Progenitor cell of endocrine pancreas (in vitro differentiated cells): ENCODE data around the gene TSKU. TPM values are rescaled to one million over a fixed set of nuclear protein-coding genes. Genes with fewer than 3 reads are reported as not detected.

Experiments
- DNase-seq: peaks from one replicate; pipeline ENCODE4 v3.0.0; 2021; ENCODE audit warnings: low spot score; ENCODE audit not compliant: unreplicated experiment
- H3K27ac Mint-ChIP-seq: 2 replicates; pipeline ENCODE4 v1.8.0; 2021; ENCODE audit warnings: mild to moderate bottlenecking, moderate library complexity, mixed read lengths
- H3K27me3 Mint-ChIP-seq: 2 replicates; pipeline ENCODE4 v1.8.0; 2021; ENCODE audit warnings: mixed read lengths
- H3K36me3 Mint-ChIP-seq: 2 replicates; pipeline ENCODE4 v1.8.0; 2022; ENCODE audit warnings: mixed read lengths; ENCODE audit not compliant: insufficient read depth
- H3K4me1 Mint-ChIP-seq: 2 replicates; pipeline ENCODE4 v1.8.0; 2021; ENCODE audit warnings: low read depth, mixed read lengths
- H3K4me3 Mint-ChIP-seq: 2 replicates; pipeline ENCODE4 v1.8.0; 2021; ENCODE audit warnings: low read depth, mild to moderate bottlenecking, moderate library complexity, mixed read lengths
- H3K9me3 Mint-ChIP-seq: 2 replicates; pipeline ENCODE4 v1.8.0; 2021; ENCODE audit warnings: low read depth, mixed read lengths
- CTCF ChIP-seq: fragments of 200-600 bp; sonication (generic); IDR thresholded peaks from one replicate; pipeline ENCODE4 v1.5.0; 2021; ENCODE audit warnings: antibody characterized with exemption, mild to moderate bottlenecking; ENCODE audit not compliant: unreplicated experiment
- total RNA-seq: library from RNA; stranded (reverse); gene quantifications from 2 replicates; pipeline ENCODE4 v1.2.1, GENCODE V29; 2021

TSKU gene
- total RNA-seq, 1 donor from 2014 or later: 29.8 TPM

- H3K36me3 Mint-ChIP-seq: no peaks in the 10 kb centered on the region
- peaks cover 11% of the 10 kb centered on the region for H3K4me1 Mint-ChIP-seq
- peaks cover 2% of the 10 kb centered on the region for H3K27me3 Mint-ChIP-seq
- H3K9me3 Mint-ChIP-seq: no peaks in the 10 kb centered on the region
- no peak for TF ChIP-seq CTCF
- no peak overlapping the region for H3K27ac Mint-ChIP-seq
- no peak overlapping the region for H3K4me3 Mint-ChIP-seq
- no peak for DNase-seq
Measured at GRCh38 chr11:76744186-76745043, 38.7 kb upstream of the TSKU start.

- Mint-ChIP-seq H3K4me3 (no peak overlapping the region), H3K27me3 (peaks cover 2% of the 10 kb centered on the region), H3K4me1 (peaks cover 11% of the 10 kb centered on the region), H3K9me3 (no peaks in the 10 kb centered on the region), H3K27ac (no peak overlapping the region), H3K36me3 (no peaks in the 10 kb centered on the region)
- TF ChIP-seq CTCF: no peak
- no peak for DNase-seq
Measured at GRCh38 chr11:76745044-76745376, 38.1 kb upstream of the TSKU start.

GRCh38 chr11:76745561-76746207 is 37.5 kb upstream of the TSKU start:
- Mint-ChIP-seq H3K4me1 (peaks cover 11% of the 10 kb centered on the region), H3K9me3 (no peaks in the 10 kb centered on the region), H3K27me3 (peaks cover 2% of the 10 kb centered on the region), H3K36me3 (no peaks in the 10 kb centered on the region), H3K27ac (peak overlapping the region; percentile 19), H3K4me3 (no peak overlapping the region)
- TF ChIP-seq CTCF: no peak
- DNase-seq: no peak

GRCh38 chr11:76747153-76747914 is 35.8 kb upstream of the TSKU start:
- Mint-ChIP-seq H3K4me1 (peaks cover 11% of the 10 kb centered on the region), H3K9me3 (no peaks in the 10 kb centered on the region), H3K36me3 (no peaks in the 10 kb centered on the region), H3K4me3 (no peak overlapping the region), H3K27ac (no peak overlapping the region), H3K27me3 (peaks cover 5% of the 10 kb centered on the region)
- DNase-seq: no peak
- TF ChIP-seq CTCF: no peak
